Uterus (tissue), 2 donors: ENCODE measurements around the gene SF1.

ENCODE experiments used
- POLR2A ChIP-seq, 2 donors: fragments of 450-650 bp; IDR thresholded peaks; one replicate each; pipeline ENCODE4 v1.6.1; 2016; ENCODE audit warnings: antibody characterized with exemption in 2 of 2, mild to moderate bottlenecking in 1 of 2, moderate library complexity in 1 of 2
- TF ChIP-seq, protein P1 (sequence below), 4 experiments: fragments of 200-600 bp in 2 of 4; fragments of 450-650 bp in 2 of 4; sonication (generic) in 2 of 4; IDR thresholded peaks; one replicate each; pipeline ENCODE4 v1.5.1; 2016 to 2019; ENCODE audit warnings: antibody characterized with exemption in 4 of 4, mild to moderate bottlenecking in 2 of 4, moderate library complexity in 1 of 4

DNA sequence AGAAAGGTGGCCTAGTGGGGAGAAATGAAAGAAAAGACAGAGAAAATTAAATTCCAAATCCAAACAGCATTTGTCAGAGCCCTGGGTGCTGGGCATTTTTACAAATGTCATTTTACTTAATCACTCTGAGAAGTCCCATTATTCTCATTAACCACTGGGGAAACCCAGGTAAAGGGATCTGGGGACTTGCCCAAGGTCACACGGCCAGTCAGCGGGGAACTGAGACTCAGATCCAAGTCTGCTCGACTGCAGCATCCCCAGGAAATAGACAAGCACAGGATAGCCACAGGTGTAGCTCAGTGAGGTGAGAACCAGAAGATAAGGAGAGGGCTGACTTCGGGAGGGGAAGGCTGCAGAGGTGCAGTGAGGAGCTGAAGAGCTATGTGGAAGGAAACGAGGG lies 63.2 kb downstream of the SF1 start:
- TF ChIP-seq, protein P1, sequence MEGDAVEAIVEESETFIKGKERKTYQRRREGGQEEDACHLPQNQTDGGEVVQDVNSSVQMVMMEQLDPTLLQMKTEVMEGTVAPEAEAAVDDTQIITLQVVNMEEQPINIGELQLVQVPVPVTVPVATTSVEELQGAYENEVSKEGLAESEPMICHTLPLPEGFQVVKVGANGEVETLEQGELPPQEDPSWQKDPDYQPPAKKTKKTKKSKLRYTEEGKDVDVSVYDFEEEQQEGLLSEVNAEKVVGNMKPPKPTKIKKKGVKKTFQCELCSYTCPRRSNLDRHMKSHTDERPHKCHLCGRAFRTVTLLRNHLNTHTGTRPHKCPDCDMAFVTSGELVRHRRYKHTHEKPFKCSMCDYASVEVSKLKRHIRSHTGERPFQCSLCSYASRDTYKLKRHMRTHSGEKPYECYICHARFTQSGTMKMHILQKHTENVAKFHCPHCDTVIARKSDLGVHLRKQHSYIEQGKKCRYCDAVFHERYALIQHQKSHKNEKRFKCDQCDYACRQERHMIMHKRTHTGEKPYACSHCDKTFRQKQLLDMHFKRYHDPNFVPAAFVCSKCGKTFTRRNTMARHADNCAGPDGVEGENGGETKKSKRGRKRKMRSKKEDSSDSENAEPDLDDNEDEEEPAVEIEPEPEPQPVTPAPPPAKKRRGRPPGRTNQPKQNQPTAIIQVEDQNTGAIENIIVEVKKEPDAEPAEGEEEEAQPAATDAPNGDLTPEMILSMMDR (IDR thresholded peaks at IDR 0.05): no peak
- TF ChIP-seq POLR2A (IDR thresholded peaks at IDR 0.05): no peak
